ENCODE results near the gene CD14. TPM values are rescaled to one million over a fixed set of nuclear protein-coding genes. Genes with fewer than 3 reads are reported as not detected.
A peak's percentile ranks its signal among the peaks of the same experiment; 100 is the strongest.
"Not testable (repeated sequence)": the region's sequence is repeated elsewhere in the genome, so short reads cannot be mapped to it uniquely, and the experiment has no call there.

CD14 gene
- total RNA-seq, 1 donor from 2014 or later: 0.17 TPM

GRCh38 chr5:140664030-140664358 lies 31.0 kb upstream of the CD14 start:
- DNase-seq (ENCODE audit: extremely low spot score, unreplicated experiment): no peak
- H3K27ac Mint-ChIP-seq: peak overlapping the region; percentile 100
- H3K9me3 Mint-ChIP-seq: no peaks in the 10 kb centered on the region
- H3K4me3 Mint-ChIP-seq: peak overlapping the region; percentile 99
- TF ChIP-seq, protein P1, sequence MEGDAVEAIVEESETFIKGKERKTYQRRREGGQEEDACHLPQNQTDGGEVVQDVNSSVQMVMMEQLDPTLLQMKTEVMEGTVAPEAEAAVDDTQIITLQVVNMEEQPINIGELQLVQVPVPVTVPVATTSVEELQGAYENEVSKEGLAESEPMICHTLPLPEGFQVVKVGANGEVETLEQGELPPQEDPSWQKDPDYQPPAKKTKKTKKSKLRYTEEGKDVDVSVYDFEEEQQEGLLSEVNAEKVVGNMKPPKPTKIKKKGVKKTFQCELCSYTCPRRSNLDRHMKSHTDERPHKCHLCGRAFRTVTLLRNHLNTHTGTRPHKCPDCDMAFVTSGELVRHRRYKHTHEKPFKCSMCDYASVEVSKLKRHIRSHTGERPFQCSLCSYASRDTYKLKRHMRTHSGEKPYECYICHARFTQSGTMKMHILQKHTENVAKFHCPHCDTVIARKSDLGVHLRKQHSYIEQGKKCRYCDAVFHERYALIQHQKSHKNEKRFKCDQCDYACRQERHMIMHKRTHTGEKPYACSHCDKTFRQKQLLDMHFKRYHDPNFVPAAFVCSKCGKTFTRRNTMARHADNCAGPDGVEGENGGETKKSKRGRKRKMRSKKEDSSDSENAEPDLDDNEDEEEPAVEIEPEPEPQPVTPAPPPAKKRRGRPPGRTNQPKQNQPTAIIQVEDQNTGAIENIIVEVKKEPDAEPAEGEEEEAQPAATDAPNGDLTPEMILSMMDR (conservative IDR thresholded peaks at IDR 0.05): no peak
- H3K4me1 Mint-ChIP-seq (ENCODE audit: unreplicated experiment): peaks cover 22% of the 10 kb centered on the region
- H3K27me3 Mint-ChIP-seq: no peaks in the 10 kb centered on the region
- peaks cover 41% of the 10 kb centered on the region for H3K36me3 Mint-ChIP-seq

- peaks cover 40% of the 10 kb centered on the region for H3K36me3 Mint-ChIP-seq
These were observed 27.4 kb upstream of the CD14 start for GRCh38 chr5:140660371-140660770.

GRCh38 chr5:140658870-140659269 lies 25.9 kb upstream of the CD14 start:
- Mint-ChIP-seq H3K4me3 (no peak overlapping the region), H3K27me3 (no peaks in the 10 kb centered on the region), H3K27ac (no peak overlapping the region), H3K9me3 (no peaks in the 10 kb centered on the region), H3K4me1 (ENCODE audit: unreplicated experiment) (peaks cover 3% of the 10 kb centered on the region), H3K36me3 (peaks cover 49% of the 10 kb centered on the region)
- TF ChIP-seq, protein P1 (conservative IDR thresholded peaks at IDR 0.05): no peak
- DNase-seq (ENCODE audit: extremely low spot score, unreplicated experiment): no peak

More at GRCh38 chr5:140660371-140660770, 27.4 kb upstream of the CD14 start:
- not testable (repeated sequence) for H3K9me3 Mint-ChIP-seq; H3K4me1 Mint-ChIP-seq (ENCODE audit: unreplicated experiment); H3K4me3 Mint-ChIP-seq; H3K27me3 Mint-ChIP-seq; DNase-seq (ENCODE audit: extremely low spot score, unreplicated experiment); H3K27ac Mint-ChIP-seq

DNA sequence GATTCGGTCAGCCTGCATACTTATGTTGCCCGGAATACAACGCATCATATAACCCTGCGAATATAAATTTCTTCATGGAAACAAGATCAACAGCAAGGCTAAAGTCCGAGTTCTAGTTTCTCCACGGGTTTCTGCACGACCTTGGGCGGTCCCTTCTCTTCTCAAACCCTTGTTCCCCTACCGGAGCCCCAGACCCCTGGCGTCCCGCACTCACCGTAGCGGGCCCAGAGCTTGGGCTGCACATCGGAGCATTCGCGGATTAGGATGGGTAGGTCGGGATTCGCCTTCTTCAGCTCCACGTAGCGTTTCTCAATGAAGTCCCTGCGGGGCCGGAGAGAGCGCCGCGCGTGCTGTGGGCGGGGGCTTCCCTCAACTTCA lies 14.1 kb upstream of the CD14 start:
- H3K27ac Mint-ChIP-seq: peak overlapping the region; percentile 96
- H3K36me3 Mint-ChIP-seq: peaks cover 20% of the 10 kb centered on the region
- TF ChIP-seq, protein P1 (conservative IDR thresholded peaks at IDR 0.05): no peak
- no peaks in the 10 kb centered on the region for H3K27me3 Mint-ChIP-seq
- H3K4me1 Mint-ChIP-seq (ENCODE audit: unreplicated experiment): peaks cover 16% of the 10 kb centered on the region
- no peak for DNase-seq (ENCODE audit: extremely low spot score, unreplicated experiment)
- H3K4me3 Mint-ChIP-seq: peak overlapping the region; percentile 99
- H3K9me3 Mint-ChIP-seq: no peaks in the 10 kb centered on the region

- H3K27me3 Mint-ChIP-seq: no peaks in the 10 kb centered on the region
- no peak for DNase-seq (ENCODE audit: extremely low spot score, unreplicated experiment)
- TF ChIP-seq, protein P1 (conservative IDR thresholded peaks at IDR 0.05): no peak
- H3K9me3 Mint-ChIP-seq: no peaks in the 10 kb centered on the region
- no peak overlapping the region for H3K27ac Mint-ChIP-seq
- no peak overlapping the region for H3K4me3 Mint-ChIP-seq
- H3K4me1 Mint-ChIP-seq (ENCODE audit: unreplicated experiment): peaks cover 31% of the 10 kb centered on the region
- H3K36me3 Mint-ChIP-seq: peaks cover 7% of the 10 kb centered on the region
These were observed 9.7 kb upstream of the CD14 start for GRCh38 chr5:140642718-140643117.

- H3K4me1 Mint-ChIP-seq (ENCODE audit: unreplicated experiment): peaks cover 27% of the 10 kb centered on the region
- TF ChIP-seq, protein P1 (conservative IDR thresholded peaks at IDR 0.05): no peak
- no peak overlapping the region for H3K4me3 Mint-ChIP-seq
- no peaks in the 10 kb centered on the region for H3K27me3 Mint-ChIP-seq
- DNase-seq (ENCODE audit: extremely low spot score, unreplicated experiment): no peak
- H3K36me3 Mint-ChIP-seq: peaks cover 3% of the 10 kb centered on the region
- no peaks in the 10 kb centered on the region for H3K9me3 Mint-ChIP-seq
- no peak overlapping the region for H3K27ac Mint-ChIP-seq
These were observed 8.7 kb upstream of the CD14 start for GRCh38 chr5:140641716-140642115.
